Measurements from ENCODE around the gene TGM2.

TGM2 gene

GRCh38 chr20:38192323-38192885 is 27.3 kb upstream of the TGM2 start:
- TF ChIP-seq MAX (IDR thresholded peaks at IDR 0.05; ENCODE audit: low read depth, low read length) (no peak), POLR2A (IDR thresholded peaks at IDR 0.05; ENCODE audit: extremely low read depth, insufficient read length) (no peak), MYC (IDR thresholded peaks at IDR 0.05; ENCODE audit: low read depth, low read length) (no peak)
- TF ChIP-seq, protein P1, sequence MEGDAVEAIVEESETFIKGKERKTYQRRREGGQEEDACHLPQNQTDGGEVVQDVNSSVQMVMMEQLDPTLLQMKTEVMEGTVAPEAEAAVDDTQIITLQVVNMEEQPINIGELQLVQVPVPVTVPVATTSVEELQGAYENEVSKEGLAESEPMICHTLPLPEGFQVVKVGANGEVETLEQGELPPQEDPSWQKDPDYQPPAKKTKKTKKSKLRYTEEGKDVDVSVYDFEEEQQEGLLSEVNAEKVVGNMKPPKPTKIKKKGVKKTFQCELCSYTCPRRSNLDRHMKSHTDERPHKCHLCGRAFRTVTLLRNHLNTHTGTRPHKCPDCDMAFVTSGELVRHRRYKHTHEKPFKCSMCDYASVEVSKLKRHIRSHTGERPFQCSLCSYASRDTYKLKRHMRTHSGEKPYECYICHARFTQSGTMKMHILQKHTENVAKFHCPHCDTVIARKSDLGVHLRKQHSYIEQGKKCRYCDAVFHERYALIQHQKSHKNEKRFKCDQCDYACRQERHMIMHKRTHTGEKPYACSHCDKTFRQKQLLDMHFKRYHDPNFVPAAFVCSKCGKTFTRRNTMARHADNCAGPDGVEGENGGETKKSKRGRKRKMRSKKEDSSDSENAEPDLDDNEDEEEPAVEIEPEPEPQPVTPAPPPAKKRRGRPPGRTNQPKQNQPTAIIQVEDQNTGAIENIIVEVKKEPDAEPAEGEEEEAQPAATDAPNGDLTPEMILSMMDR (IDR thresholded peaks at IDR 0.05; ENCODE audit: low read depth, low read length), result no peak
- no peak for DNase-seq (ENCODE audit: low read depth)
- no peak overlapping the region for H3K4me3 ChIP-seq (ENCODE audit: low read depth, low read length)

DNA sequence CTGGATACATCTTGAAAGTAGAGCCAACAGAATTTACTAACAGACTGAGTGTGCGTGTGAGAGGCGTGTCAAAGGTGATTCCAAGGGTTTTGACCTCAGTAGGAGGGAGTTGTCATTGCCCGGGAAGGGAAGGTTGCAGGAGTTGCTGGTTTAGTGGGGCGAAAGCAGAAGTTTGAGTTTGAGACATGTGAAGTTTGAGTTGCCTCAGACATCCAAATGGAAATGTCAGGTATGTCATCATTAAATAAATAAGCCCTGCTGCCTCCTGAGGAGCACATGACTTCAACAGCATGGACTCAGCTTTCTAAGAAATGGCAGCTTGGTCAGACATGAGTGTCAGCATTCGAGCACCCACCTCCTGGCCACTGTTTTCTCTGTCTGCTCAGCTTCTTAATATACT is 26.6 kb upstream of the TGM2 start:
- TF ChIP-seq MYC (IDR thresholded peaks at IDR 0.05; ENCODE audit: low read depth, low read length) (no peak), MAX (IDR thresholded peaks at IDR 0.05; ENCODE audit: low read depth, low read length) (0 out of 2 replicates have a peak, but pooled peaks have one; percentile 19)
- peak; percentile 29 for DNase-seq (ENCODE audit: low read depth)
- H3K4me3 ChIP-seq (ENCODE audit: low read depth, low read length), result no peak overlapping the region

GRCh38 chr20:38190936-38191371 is 25.9 kb upstream of the TGM2 start:
- no peak overlapping the region for H3K4me3 ChIP-seq (ENCODE audit: low read depth, low read length)
- TF ChIP-seq POLR2A (IDR thresholded peaks at IDR 0.05; ENCODE audit: extremely low read depth, insufficient read length) (no peak), MAX (IDR thresholded peaks at IDR 0.05; ENCODE audit: low read depth, low read length) (no peak), MYC (IDR thresholded peaks at IDR 0.05; ENCODE audit: low read depth, low read length) (no peak)
- TF ChIP-seq, protein P1 (IDR thresholded peaks at IDR 0.05; ENCODE audit: low read depth, low read length), result no peak
- DNase-seq (ENCODE audit: low read depth), result no peak

DNA sequence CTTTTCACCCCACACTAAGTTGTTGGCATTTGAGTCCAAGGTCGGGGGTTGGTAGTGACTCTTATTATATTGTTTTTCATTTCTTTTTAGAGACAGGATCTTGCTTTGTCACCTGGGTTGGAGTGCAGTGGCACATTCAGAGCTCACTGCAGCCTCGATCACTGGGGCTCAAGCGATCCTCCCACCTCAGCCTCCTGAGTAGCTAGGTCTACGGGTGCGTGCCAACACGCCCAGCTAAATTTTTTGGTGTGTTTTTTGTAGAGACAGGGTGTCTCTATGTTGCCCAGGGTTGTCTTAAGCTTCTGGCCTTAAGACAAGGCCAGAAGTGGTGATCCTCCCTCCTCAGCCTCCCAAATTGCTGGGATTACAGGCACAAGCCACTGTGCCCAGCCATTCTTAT is 25.1 kb upstream of the TGM2 start:
- TF ChIP-seq POLR2A (IDR thresholded peaks at IDR 0.05; ENCODE audit: extremely low read depth, insufficient read length), result no peak
- no peak overlapping the region for H3K4me3 ChIP-seq (ENCODE audit: low read depth, low read length)
- DNase-seq (ENCODE audit: low read depth), result no peak

DNA sequence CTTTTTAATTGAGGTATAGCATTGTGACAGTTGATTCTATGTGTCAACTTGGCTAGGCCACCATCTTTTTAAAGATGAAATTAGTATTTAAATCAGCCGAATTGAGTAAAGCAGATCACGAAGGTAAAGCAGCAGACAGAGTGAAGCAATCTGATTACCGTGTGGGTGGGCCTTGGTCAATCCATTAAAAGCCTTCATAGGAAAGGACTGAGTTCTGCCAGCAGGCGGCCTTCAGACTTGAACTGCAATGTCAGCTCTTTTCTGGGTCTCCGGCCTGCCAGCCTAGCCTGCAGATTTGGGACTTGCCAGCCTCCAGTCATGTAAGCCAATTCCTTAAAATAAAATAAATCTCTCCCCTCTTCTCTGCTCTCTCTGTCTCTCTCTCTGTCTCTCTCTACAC is 22.4 kb upstream of the TGM2 start:
- H3K4me3 ChIP-seq (ENCODE audit: low read depth, low read length), result no peak overlapping the region
- TF ChIP-seq MYC (IDR thresholded peaks at IDR 0.05; ENCODE audit: low read depth, low read length) (no peak), POLR2A (IDR thresholded peaks at IDR 0.05; ENCODE audit: extremely low read depth, insufficient read length) (no peak), MAX (IDR thresholded peaks at IDR 0.05; ENCODE audit: low read depth, low read length) (no peak)
- TF ChIP-seq, protein P1 (IDR thresholded peaks at IDR 0.05; ENCODE audit: low read depth, low read length), result no peak
- DNase-seq (ENCODE audit: low read depth), result no peak

GRCh38 chr20:38186788-38187221 is 21.7 kb upstream of the TGM2 start:
- no peak for DNase-seq (ENCODE audit: low read depth)
- no peak for TF ChIP-seq MYC (IDR thresholded peaks at IDR 0.05; ENCODE audit: low read depth, low read length)
- no peak for TF ChIP-seq POLR2A (IDR thresholded peaks at IDR 0.05; ENCODE audit: extremely low read depth, insufficient read length)
- no peak for TF ChIP-seq MAX (IDR thresholded peaks at IDR 0.05; ENCODE audit: low read depth, low read length)
- TF ChIP-seq, protein P1 (IDR thresholded peaks at IDR 0.05; ENCODE audit: low read depth, low read length), result no peak
- no peak overlapping the region for H3K4me3 ChIP-seq (ENCODE audit: low read depth, low read length)

- no peak overlapping the region for H3K4me3 ChIP-seq (ENCODE audit: low read depth, low read length)
- TF ChIP-seq POLR2A (IDR thresholded peaks at IDR 0.05; ENCODE audit: extremely low read depth, insufficient read length), result no peak
- no peak for TF ChIP-seq MAX (IDR thresholded peaks at IDR 0.05; ENCODE audit: low read depth, low read length)
- TF ChIP-seq, protein P1 (IDR thresholded peaks at IDR 0.05; ENCODE audit: low read depth, low read length), result no peak
- TF ChIP-seq MYC (IDR thresholded peaks at IDR 0.05; ENCODE audit: low read depth, low read length), result no peak
- no peak for DNase-seq (ENCODE audit: low read depth)
Observed at GRCh38 chr20:38184101-38184500, 19.0 kb upstream of the TGM2 start.

Data from NB4 (cell line).